ENCODE results near the gene RIOK1. TPM values are rescaled to one million over a fixed set of nuclear protein-coding genes. Genes with fewer than 3 reads are reported as not detected.

Gene RIOK1
- total and polyA plus RNA-seq, 9 of the 15 experiments (the other 6 are each of a cell fraction or from before 2014, with no cell fraction given), result 24.9 to 101 (median 52.2) TPM

GRCh38 chr6:7432391-7433120 lies 42.9 kb downstream of the RIOK1 start (continued):
- TF ChIP-seq SRSF3 (IDR thresholded peaks at IDR 0.05; ENCODE audit: insufficient read depth, low read length) (no peak), PBX2 (CRISPR knock-in tag; IDR thresholded peaks at IDR 0.05; ENCODE audit: low read depth) (no peak), PBX2 (tag; conservative IDR thresholded peaks at IDR 0.05; ENCODE audit: low read depth) (no peak), DNMT1 (IDR thresholded peaks at IDR 0.05) (no peak)

GRCh38 chr6:7433121-7433617 lies 43.6 kb downstream of the RIOK1 start:
- H3K9ac ChIP-seq (ENCODE audit: insufficient read depth in 1 of 2, low read depth in 2 of 2, low read length in 2 of 2), result no peak overlapping the region
- H3K27me3 ChIP-seq (ENCODE audit: control insufficient read depth in 2 of 2, insufficient read depth in 2 of 2, low read length in 2 of 2), result peaks cover 22 to 49% of the 10 kb centered on the region in 2 experiments; a peak in 4 of 5 replicates
- no peaks in the 10 kb centered on the region for H4K20me1 ChIP-seq (replicated peaks; ENCODE audit: control insufficient read depth, insufficient read depth, low read length)
- H3K4me1 ChIP-seq (replicated peaks in 1 of 2; ENCODE audit: control insufficient read depth in 2 of 2, insufficient read depth in 2 of 2, low read length in 2 of 2), result peaks cover 0 to 8% of the 10 kb centered on the region in 2 experiments; a peak in 3 of 5 replicates
- H3K36me3 ChIP-seq (ENCODE audit: control insufficient read depth, insufficient read depth, low read length), result no peaks in the 10 kb centered on the region
- no peak overlapping the region for H2AFZ ChIP-seq (ENCODE audit: low read depth, low read length)
- in situ Hi-C loops (cut with MboI) (no loop called here), intact Hi-C loops (cut with micrococcal nuclease) (no loop called here)
- BruUV-seq (replicated peaks), result no TSS peak
- ATAC-seq (no peak), FAIRE-seq (no peak), DNase-seq (ENCODE audit: extremely low read depth in 1 of 4, low spot score in 3 of 4) (no peak)
- no peak overlapping the region for H3K4me2 ChIP-seq (ENCODE audit: insufficient read depth, low read length)
- CTCF ChIA-PET (ENCODE audit: low intra/inter-chr PET ratio), result no interaction called here
- H3K9me1 ChIP-seq (ENCODE audit: control insufficient read depth, insufficient read depth, low read length), result no peaks in the 10 kb centered on the region
- peaks cover 2% of the 10 kb centered on the region; the same call in 1 of the 2 replicates for H3K9me3 ChIP-seq (replicated peaks; ENCODE audit: control insufficient read depth, insufficient read depth, low read depth, low read length)
- POLR2A ChIA-PET, result interaction anchor here (1.1 kb wide), 1 partner anchor 13 kb away, joined by 3 read pairs; no protein-coding TSS in a partner anchor
- no peaks in the 10 kb centered on the region for H3K79me2 ChIP-seq (ENCODE audit: control insufficient read depth, insufficient read depth, low read length)
- 8% methylated on average over 5 of the region's 5 CpGs for WGBS (ENCODE audit: insufficient coverage, low coverage, missing lambda C conversion rate)
- no peak overlapping the region for H3K27ac ChIP-seq (ENCODE audit: extremely low read depth, low read depth, low read length)
- no peak overlapping the region for H3K4me3 ChIP-seq
- TF ChIP-seq SRSF7 (optimal IDR thresholded peaks at IDR 0.05; ENCODE audit: low read depth, low read length) (no peak), MCM3 (IDR thresholded peaks at IDR 0.05) (no peak), SMC3 (conservative IDR thresholded peaks at IDR 0.05; ENCODE audit: insufficient read depth, low read depth, low read length) (no peak), CBX1 (IDR thresholded peaks at IDR 0.05; ENCODE audit: low read depth) (no peak), ZNF592 (IDR thresholded peaks at IDR 0.05) (no peak), FOXJ2 (tag; IDR thresholded peaks at IDR 0.05) (no peak), ETV6 (IDR thresholded peaks at IDR 0.05; ENCODE audit: borderline replicate concordance in 1 of 2, low read depth in 2 of 2, low read length in 1 of 2) (no peak), ETV6 (CRISPR knock-in tag; IDR thresholded peaks at IDR 0.05; ENCODE audit: borderline replicate concordance) (no peak)

All from K562 (cell line).